Activated gamma-delta T cell (primary cell): Measurements from ENCODE around the gene B4GALNT2.

Experiments
- DNase-seq: peaks from one replicate; lab custom pipeline; 2025; lab: John Stamatoyannopoulos, UW

Gene B4GALNT2

DNA sequence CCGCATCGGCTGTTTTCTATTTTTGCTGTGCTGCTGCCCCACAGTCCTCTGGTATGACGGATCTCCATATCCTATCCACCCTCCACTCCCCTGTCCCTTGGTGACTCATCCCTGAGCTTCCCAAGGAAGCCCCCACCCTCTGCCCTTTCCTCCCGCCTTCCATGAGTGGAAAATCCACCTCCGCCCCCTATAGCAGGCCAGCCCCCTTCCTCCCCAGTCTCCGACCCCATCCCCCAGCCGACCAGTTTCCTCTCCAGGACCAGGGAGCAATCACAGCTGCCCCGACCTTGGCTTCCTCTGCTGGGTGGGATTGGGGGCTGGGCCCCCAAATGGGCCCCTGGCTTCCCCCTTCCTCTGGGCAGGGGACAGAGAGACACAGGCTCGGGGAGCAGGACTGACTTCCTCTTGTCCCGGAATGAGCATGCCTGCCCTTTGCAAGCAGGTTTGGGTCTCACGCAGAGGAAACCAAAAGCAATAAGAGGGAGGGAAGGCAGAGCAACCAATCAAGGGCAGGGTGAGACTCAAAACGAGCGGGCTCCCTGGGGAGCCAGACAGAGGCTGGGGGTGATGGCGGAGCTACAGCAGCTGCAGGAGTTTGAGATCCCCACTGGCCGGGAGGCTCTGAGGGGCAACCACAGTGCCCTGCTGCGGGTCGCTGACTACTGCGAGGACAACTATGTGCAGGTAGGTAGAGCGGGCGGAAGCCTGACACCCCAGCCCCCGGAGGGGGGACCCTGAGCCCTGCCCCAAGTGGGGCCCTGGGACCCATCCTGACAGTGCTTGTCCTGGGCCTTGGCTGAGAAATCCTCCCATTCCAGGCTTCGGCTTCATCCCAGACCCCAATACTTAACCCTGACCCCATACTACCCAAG, 77.8 kb downstream of the B4GALNT2 start, which contains the start of the genes ABI3 and GNGT2:
TSS of gene ABI3 (plus strand) at position 550 of the 872 bp plus-strand sequence. CDS start at position 568, 18 bp downstream.
TSS of gene GNGT2 (minus strand) at position 417 of the 872 bp plus-strand sequence. CDS start 3,152 bp downstream, outside the sequence.
- DNase-seq: no peak

DNA sequence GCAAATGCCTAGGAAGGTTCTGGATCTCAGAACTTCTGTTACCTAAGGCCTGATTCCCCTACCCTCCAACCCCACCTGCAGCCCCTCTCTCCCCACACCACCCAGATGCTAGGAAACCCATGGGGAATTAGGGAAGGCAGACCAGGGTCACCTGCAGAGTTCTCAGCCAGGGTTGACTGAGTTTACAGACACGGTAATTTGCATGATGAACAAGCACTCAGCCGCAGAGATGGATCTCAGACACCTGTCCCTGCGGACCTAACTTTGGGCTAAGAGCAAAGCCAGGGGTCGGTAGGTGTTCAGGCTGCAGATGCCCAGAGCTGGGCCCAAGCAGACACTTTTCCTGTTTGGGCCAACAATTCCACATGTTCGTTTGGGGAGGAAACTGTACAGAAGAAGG, 80.8 kb downstream of the B4GALNT2 start:
- DNase-seq: no peak

DNA sequence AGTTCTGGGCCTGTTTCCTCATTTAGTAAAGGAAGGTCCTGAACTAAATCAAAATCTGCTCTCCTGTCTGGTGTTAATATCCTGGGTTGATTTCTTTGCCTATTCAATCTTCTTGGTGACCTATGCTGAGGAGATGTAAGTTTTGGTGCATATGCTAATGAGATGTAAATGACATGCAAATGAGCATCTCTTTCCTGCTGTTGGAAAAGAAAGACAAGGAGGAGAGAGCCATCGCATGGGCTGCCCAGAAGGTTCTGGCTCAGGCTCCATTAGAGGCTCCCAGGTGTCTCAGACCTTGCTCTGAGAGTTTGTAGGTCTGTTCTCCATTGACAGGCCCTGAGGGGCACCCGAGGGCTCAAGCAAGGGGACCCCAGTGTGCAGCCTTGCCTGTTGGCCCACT, 81.3 kb downstream of the B4GALNT2 start:
- DNase-seq: no peak

DNA sequence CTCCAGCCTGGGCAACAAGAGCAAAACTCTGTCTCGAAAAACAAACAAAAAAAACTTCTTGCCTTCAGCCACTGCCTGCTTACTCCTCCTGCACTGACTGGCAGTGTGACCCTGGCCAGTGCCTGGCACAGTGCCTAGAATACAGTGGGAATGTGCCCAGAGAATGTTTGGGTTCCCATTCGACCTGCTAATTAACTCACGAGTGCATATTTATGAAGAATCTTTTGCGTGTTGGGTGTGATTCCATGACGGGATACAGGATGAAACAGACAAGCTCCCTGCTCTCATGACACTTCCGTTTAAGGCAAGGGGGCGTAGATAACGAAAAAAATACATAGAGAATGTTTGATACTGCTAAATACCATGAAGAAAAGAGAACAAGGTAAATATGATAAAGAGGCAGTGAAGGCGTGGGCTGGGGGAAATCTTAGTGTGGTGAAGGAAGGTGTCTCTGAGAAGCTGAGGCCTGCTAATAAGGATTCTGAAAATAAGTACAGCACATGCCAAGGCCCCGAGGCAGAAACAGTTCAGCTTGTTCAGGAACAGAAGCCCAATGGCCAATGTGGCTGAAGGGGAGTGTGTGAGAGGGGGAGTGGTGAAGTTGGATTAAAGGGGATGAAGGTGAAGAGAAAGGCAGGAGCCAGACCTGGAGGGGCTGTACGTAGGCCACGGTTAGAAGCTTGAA, 82.2 kb downstream of the B4GALNT2 start:
- no peak for DNase-seq

DNA sequence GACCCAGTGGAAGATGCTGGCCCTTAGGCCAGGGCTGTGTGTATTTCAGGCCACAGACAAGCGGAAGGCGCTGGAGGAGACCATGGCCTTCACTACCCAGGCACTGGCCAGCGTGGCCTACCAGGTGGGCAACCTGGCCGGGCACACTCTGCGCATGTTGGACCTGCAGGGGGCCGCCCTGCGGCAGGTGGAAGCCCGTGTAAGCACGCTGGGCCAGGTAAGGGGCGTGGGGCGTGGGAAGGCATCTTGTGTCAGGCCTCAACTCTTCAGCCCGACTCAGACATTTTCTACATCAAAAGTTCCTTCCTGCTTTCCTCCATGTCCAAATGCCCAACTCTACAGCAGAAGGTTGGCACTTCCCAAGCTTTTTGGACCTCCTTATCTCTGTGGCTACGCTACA, 83.9 kb downstream of the B4GALNT2 start:
- no peak for DNase-seq

DNA sequence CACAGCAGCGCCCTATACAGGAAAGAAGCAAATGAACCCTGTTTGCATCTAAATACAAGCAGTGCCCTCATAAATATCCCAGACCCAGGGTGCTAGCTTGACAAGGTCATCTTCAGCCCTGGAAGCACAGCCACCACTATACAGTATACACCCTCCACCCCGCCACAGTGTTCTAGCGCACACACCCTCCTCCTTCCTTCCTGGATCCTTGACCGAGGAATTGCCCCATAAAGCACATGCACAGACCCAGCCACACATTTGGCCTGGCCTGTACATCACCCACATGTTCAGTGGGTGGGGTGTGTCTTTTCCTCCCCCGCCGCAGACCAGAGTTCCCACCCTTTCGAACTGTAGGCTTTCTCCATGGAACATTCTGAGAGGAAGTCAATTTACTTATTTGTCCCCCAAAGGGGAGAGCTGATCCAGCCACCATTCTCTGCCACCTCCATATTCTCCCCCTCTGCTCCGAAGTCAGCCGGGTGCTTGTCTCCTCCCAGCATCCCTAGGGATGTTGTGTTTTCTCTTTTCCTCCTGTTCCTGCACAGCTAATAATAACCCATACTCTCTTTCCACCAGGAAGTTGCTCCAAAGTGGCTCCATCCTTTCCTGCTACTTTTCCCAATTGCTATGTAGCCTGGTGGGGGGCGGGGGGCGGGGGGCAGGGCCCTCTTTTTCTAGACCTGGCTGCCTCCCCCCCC, 84.5 kb downstream of the B4GALNT2 start:
- no peak for DNase-seq

DNA sequence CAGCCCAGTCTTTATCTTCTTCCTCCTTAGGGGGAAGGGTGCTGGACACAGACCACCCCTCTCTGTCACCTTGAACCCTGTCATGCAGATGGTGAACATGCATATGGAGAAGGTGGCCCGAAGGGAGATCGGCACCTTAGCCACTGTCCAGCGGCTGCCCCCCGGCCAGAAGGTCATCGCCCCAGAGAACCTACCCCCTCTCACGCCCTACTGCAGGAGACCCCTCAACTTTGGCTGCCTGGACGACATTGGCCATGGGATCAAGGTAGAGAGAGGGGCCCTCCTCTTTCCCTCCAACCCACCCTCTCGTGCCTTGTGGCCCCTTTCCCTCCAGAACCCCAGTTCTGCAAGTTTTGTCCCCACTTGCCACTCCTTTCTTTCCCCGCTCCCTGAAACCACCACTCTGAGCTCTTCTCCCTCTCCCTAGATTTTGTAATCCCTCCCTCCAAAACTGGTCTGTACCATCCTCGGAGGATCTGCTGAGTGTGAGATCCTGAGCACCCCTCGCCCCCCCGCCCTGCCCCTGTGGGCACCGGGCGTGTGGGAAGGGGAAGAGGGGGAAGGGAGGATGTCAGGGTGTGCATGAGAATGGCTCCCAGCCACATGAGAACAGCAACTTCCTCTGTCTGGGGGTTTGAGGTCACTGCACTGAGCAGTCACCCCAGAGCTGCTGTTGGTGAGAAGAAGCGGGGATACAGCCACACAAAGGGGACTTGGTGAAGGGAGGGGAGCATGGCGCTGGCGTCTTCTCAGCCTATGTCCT, 85.3 kb downstream of the B4GALNT2 start:
- DNase-seq: peak; percentile 59

DNA sequence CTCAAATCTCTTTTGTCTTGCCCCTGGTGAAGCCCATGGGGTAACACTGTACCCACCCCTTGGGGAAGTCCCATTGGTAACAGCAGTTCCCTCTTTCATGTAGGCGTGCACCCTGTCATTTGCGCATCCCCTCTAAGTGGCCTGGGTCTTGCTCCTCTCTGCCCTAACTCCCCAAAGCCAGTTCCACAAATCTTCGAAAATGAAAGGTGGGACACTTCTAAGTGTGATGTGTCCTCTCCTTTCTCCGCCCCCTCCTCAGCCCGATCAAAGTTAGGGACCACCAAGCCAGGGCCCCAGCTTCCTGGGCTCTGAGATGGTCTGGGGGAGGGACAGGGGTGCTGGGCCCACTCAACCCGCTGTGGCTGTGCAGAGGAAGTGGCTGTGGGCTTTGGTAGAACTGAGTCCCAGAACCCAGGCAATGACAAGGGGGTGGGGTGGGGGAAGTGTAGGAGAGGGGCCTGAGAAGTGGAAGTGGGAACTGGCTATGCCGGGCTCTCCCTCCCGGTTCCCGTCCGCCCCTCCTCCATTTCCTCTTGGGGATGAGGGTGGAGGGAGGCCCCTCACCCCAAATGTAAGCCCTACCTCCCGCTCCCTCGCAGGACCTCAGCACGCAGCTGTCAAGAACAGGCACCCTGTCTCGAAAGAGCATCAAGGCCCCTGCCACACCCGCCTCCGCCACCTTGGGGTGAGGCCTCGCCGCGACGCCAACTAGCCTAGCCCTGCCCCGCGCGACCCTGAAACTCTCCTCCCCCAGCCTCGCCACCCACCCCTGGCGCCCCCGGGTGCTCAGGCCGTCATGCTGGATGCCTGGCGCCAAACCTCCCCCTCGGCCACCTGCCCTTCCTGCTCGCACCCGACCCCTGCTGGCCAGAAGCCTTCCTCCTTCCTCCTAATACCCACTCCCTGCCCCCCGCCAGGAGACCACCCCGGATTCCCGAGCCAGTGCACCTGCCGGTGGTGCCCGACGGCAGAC, 86.7 kb downstream of the B4GALNT2 start:
- DNase-seq: peak; percentile 39

DNA sequence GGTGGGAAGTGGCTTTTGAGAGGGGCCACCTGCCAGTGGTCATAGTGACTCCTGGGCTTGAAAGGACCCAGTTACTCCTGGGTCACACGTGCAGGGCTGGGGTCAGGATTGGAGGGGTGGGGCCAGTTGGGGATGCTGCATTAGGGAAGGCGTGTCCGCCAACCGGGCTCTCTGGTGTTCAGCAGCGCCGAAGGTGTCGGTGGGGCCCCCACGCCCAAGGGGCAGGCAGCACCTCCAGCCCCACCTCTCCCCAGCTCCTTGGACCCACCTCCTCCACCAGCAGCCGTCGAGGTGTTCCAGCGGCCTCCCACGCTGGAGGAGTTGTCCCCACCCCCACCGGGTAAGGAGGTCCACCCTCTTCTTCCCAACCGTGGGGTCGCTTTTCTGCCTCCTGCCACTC, 87.4 kb downstream of the B4GALNT2 start:
- DNase-seq: no peak

DNA sequence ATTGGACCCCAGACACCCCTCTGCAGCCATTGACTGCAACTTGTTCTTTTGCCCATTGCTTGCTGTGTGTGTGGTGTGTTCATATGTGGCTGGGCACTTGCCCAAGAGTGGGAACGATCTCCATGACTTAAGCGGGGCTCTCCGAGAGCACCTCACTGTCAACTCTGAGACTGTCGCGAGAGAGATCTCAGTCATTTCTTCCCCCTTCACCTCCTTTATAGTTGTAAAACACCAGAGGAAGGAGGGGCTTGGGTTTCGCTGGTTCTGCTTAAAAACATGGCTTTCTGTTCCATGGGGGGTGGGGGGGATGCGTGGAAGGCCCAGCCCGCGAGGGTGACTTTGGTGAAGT, 90.6 kb downstream of the B4GALNT2 start:
- DNase-seq: no peak

DNA sequence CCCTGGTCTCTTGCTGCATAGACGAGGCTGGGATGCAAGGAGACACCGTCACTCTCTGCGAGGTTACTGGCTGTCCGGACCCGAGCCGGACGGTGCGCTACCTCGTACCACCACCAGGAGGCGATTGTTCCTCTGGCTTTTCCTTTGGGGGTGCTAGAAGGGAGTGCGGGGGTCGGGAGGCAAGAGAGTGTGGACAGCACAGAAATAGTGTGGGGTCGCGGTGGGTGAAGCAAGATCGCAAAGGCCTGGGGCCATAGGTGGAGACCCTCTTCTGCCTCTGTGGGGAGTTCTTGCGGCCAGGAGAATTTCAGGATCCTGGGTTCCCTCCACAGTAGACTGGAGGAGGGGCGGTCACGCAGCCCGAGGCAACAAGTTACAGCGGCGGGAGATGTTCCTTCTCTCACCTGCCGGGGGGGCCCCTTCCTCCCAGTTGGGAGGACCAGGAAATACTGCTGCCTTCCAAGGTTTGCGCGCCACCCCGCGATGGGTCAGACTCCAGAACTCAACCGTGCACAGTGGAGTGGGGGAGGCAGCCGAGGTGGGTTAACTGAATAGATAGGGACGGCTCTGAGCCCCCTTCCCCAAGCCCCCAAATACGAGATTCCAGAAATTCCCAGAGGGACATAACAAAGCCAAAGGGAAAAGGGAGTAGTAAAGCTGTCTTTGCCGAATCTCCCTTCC, 91.1 kb downstream of the B4GALNT2 start:
- DNase-seq: peak; percentile 22

DNA sequence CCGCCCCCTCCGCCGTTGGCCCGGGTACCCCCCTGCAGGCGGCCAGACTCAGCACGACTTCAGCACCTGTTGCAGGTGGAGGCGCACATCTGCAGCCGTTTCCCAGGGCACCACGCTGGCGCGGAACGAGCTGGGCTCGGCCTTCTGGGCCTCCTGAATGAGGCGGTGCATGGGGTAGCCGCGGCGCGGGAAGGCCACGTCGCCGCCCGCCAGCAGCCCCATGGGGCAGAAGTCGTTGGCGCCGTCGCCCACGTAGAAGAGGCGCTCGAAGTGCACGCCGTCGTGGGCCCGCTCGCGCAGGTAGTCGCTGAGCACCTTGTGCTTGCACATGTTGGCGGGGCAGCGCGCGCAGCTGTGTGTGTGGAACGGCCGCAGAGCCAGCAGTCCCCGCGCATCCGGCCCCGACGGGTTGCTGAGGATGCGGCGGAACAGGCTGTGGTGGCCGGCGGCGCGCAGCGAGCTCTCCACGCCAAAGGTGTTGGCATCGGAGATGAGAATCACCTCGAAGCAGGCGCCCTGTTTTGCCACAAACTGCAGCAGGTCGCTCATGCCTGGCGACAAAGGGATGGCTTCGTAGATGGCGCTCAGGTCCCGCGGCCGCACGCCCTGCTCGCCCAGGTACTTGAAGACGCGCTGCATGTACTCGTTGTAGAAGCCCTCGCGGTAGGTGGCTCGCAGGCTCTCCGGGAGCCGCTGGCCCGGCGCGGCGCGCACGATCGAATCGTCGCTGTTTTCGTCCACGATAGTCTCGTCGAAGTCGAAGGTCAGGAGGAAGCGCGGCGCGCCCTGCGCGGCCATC, 91.8 kb downstream of the B4GALNT2 start:
- DNase-seq: peak; percentile 69

DNA sequence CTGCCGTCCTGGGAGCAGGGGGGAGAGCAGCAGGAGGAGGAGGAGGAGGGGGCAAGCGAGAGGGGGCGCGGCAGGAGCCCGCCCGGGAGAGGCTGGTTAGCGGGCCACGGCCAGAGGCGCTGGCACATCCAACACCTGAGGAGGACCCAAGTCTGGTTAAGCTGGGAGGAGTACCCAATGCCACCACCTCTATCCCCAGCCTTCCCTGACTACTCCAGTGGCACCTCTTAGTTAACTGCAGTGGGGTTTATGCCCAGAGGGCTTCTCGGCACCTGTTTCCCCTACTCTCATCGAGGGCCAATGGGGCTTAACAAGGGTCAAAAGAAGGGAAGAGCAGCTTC, 92.4 kb downstream of the B4GALNT2 start:
- DNase-seq: no peak

DNA sequence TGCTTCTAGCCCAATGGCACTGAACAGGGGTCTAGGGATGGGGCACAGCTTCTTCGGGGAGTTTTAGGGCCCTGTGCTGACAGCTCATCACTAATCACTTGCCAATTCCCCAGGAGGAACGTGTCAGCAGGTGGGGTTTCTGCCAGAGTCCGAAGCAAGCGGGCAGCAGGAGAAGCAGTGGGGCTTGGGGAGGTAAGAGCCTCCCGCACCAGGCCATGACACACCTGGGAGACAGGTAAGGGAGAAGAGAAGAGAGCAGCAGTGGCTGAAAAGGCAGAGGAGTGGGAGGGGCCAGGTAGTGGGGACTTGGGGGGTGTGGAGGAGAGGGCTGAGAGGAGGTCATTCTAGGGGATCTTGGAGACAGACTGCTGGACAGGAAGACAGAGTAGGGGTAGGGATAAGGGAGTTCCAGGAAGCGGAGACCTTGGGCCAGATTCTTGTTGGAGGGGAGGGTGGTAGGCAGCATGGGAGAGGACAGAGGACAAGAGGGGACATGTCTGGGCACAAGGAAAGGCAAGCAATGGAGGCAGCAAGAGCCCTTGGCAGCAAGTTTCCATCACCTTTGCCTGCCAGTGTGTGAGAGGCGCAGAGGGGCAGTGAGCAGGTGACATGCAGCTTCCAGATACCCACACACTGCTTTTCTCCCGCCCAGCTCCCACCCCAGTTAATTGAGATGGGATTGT, 93.1 kb downstream of the B4GALNT2 start:
- DNase-seq: no peak
